ENCODE data around the gene RCAN2.

- no peak for TF ChIP-seq POLR2A (IDR thresholded peaks at IDR 0.05)
- no peak for TF ChIP-seq CTCF (IDR thresholded peaks at IDR 0.05)
Observed at GRCh38 chr6:46289898-46290297, 201.4 kb downstream of the RCAN2 start.

Measured in adrenal gland (tissue), 5 donors.